HepG2 (cell line): ENCODE measurements around the gene NDUFB10. TPM values are rescaled to one million over a fixed set of nuclear protein-coding genes. Genes with fewer than 3 reads are reported as not detected.

Source experiments
- ARID4A ChIP-seq: sonication (generic); formaldehyde crosslinking; IDR thresholded peaks from 2 replicates; pipeline ENCODE4 v1.5.0; 2020; ENCODE audit warnings: mild to moderate bottlenecking, missing genetic modification reagents, borderline replicate concordance
- ATF3 ChIP-seq: sonication (generic); formaldehyde crosslinking; IDR thresholded peaks from 2 replicates; pipeline ENCODE4 v1.4.0; 2020; ENCODE audit warnings: missing genetic modification reagents
- FOXO1 ChIP-seq: sonication (generic); formaldehyde crosslinking; IDR thresholded peaks from 2 replicates; pipeline ENCODE4 v1.4.0; 2020; ENCODE audit warnings: missing genetic modification reagents
- KLF12 ChIP-seq: sonication (generic); formaldehyde crosslinking; IDR thresholded peaks from 2 replicates; pipeline ENCODE4 v1.4.0; 2020; ENCODE audit warnings: missing genetic modification reagents, borderline replicate concordance
- MEF2D ChIP-seq: sonication (generic); formaldehyde crosslinking; IDR thresholded peaks from 2 replicates; pipeline ENCODE4 v1.5.1; 2020; ENCODE audit warnings: mild to moderate bottlenecking, missing genetic modification reagents
- PPARG ChIP-seq: conservative IDR thresholded peaks from 2 replicates; pipeline ENCODE4 v1.6.1; 2016; ENCODE audit warnings: missing biosample characterization, missing genetic modification reagents
- SOX5 ChIP-seq: IDR thresholded peaks from 2 replicates; pipeline ENCODE4 v1.6.1; 2016; ENCODE audit warnings: borderline replicate concordance
- SP2 ChIP-seq: sonication (generic); formaldehyde crosslinking; IDR thresholded peaks from 2 replicates; pipeline ENCODE4 v1.5.1; 2020; ENCODE audit warnings: mild to moderate bottlenecking, missing genetic modification reagents
- TOE1 ChIP-seq: sonication (generic); formaldehyde crosslinking; IDR thresholded peaks from 2 replicates; pipeline ENCODE4 v1.4.0; 2020; ENCODE audit warnings: mild to moderate bottlenecking, missing genetic modification reagents
- ZNF20 ChIP-seq: sonication (generic); formaldehyde crosslinking; IDR thresholded peaks from 2 replicates; pipeline ENCODE4 v1.4.0; 2020; ENCODE audit warnings: mild to moderate bottlenecking, moderate library complexity, missing genetic modification reagents
- ZSCAN25 ChIP-seq: sonication (generic); formaldehyde crosslinking; IDR thresholded peaks from 2 replicates; pipeline ENCODE4 v1.8.0; 2022; ENCODE audit warnings: mild to moderate bottlenecking, missing genetic modification reagents
- polyA plus RNA-seq, 8 experiments: library from polyadenylated mRNA; depleted of rRNA in 3 of 8; stranded (reverse) in 7 of 8; unstranded in 1 of 8; fragments of >200 nt; fragmentation: Illumina TruSeq in 4 of 8; extraction: Trizol in 4 of 8; gene quantifications; 2 replicates each; pipeline versions ENCODE4 v1.2.1 to v1.2.3, GENCODE V29; 2011 to 2016; ENCODE audit warnings: low read depth in 4 of 8, missing spikeins in 1 of 8, mixed read lengths in 1 of 8; ENCODE audit not compliant: insufficient read depth in 1 of 8
- total RNA-seq, 5 experiments: library from RNA; depleted of rRNA; stranded (reverse); fragments of >200 nt; fragmentation: Illumina TruSeq; extraction: Trizol; gene quantifications; 2 replicates each; pipeline ENCODE4 v1.2.3, GENCODE V29; 2016; ENCODE audit warnings: low read depth in 1 of 5
- TF ChIP-seq, protein P1 (sequence below): sonication (generic); formaldehyde crosslinking; IDR thresholded peaks from 2 replicates; pipeline ENCODE4 v1.9.0; 2022; ENCODE audit warnings: low read depth, missing genetic modification reagents
- TF ChIP-seq, protein P2 (sequence below): sonication (generic); formaldehyde crosslinking; IDR thresholded peaks from 2 replicates; pipeline ENCODE4 v1.5.1; 2020; ENCODE audit warnings: missing genetic modification reagents, mild to moderate bottlenecking, borderline replicate concordance
- TF ChIP-seq, protein P3 (sequence below): sonication (generic); formaldehyde crosslinking; IDR thresholded peaks from 2 replicates; pipeline ENCODE4 v1.5.1; 2020; ENCODE audit warnings: missing genetic modification reagents, mild to moderate bottlenecking, borderline replicate concordance
- TF ChIP-seq, protein P4 (sequence below): sonication (generic); formaldehyde crosslinking; IDR thresholded peaks from 2 replicates; pipeline ENCODE4 v1.8.0; 2022; ENCODE audit warnings: mild to moderate bottlenecking, missing genetic modification reagents; ENCODE audit not compliant: insufficient replicate concordance

NDUFB10 gene
- total and polyA plus RNA-seq, 2 of the 13 experiments (the other 11 are each of a cell fraction or from before 2014, with no cell fraction given), result 68.6 to 157 TPM

DNA sequence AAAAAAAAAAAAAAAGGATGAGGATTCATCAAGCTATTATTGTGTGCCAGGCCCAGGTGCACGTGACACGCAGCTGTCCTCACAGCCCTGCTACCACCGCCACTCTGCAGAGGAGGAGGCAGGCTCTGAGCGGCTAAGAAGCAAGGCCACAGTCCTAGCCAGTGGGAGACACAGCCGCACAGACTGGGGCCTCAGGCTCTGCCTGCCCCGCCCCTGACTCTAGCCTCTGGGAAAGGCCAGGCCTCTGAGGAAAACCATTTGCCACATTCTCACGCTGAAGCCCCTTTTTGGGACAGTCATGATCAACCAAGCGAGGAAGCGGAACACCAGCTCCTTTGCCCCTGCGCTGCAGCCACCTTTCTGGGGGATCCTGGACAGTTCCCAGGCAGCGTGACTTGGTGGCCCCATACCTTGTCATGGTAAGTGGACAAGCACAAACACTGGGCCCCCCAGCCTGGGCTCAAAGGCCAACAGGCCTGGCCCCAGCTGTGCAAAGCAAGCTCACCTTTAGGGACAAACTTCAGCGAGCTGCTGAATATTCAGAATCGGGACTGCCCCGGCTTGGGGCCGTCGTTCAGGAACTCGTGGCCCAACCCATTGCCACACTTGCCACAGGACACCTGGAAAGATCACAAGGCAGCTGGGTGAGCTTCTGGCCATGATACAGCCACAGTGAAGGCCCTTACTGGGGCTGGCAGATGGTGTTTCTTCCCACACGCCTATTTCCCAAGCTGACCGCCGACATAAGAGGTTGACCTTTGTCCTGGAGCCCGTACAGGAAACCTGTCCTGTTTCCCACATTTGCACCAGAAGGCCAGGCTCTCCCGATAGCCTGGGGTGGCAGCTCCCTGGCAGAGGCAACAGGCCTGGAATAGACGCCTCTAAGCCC lies 18.8 kb upstream of the NDUFB10 start (continued):
- TF ChIP-seq, protein P1, sequence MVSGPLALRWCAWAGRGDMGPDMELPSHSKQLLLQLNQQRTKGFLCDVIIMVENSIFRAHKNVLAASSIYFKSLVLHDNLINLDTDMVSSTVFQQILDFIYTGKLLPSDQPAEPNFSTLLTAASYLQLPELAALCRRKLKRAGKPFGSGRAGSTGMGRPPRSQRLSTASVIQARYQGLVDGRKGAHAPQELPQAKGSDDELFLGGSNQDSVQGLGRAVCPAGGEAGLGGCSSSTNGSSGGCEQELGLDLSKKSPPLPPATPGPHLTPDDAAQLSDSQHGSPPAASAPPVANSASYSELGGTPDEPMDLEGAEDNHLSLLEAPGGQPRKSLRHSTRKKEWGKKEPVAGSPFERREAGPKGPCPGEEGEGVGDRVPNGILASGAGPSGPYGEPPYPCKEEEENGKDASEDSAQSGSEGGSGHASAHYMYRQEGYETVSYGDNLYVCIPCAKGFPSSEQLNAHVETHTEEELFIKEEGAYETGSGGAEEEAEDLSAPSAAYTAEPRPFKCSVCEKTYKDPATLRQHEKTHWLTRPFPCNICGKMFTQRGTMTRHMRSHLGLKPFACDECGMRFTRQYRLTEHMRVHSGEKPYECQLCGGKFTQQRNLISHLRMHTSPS (CRISPR knock-in tag), result peak; percentile 10
- TF ChIP-seq MEF2D (CRISPR knock-in tag), result peak; percentile 87
- peak; percentile 77; the same call in 1 of the 2 replicates for TF ChIP-seq ARID4A
- peak; percentile 35; the same call in 1 of the 2 replicates for TF ChIP-seq SOX5
- TF ChIP-seq ATF3 (CRISPR knock-in tag), result 0 out of 2 replicates have a peak, but pooled peaks have one; percentile 22
- TF ChIP-seq, protein P2, sequence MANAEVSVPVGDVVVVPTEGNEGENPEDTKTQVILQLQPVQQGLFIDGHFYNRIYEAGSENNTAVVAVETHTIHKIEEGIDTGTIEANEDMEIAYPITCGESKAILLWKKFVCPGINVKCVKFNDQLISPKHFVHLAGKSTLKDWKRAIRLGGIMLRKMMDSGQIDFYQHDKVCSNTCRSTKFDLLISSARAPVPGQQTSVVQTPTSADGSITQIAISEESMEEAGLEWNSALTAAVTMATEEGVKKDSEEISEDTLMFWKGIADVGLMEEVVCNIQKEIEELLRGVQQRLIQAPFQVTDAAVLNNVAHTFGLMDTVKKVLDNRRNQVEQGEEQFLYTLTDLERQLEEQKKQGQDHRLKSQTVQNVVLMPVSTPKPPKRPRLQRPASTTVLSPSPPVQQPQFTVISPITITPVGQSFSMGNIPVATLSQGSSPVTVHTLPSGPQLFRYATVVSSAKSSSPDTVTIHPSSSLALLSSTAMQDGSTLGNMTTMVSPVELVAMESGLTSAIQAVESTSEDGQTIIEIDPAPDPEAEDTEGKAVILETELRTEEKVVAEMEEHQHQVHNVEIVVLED (CRISPR knock-in tag), result no peak; the same call in 1 of the 2 replicates
- TF ChIP-seq SP2 (CRISPR knock-in tag), result no peak; the same call in 1 of the 2 replicates
- TF ChIP-seq PPARG, result no peak; the same call in 1 of the 2 replicates
- TF ChIP-seq, protein P3, sequence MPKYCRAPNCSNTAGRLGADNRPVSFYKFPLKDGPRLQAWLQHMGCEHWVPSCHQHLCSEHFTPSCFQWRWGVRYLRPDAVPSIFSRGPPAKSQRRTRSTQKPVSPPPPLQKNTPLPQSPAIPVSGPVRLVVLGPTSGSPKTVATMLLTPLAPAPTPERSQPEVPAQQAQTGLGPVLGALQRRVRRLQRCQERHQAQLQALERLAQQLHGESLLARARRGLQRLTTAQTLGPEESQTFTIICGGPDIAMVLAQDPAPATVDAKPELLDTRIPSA (CRISPR knock-in tag), result no peak
- peak; percentile 65 for TF ChIP-seq FOXO1 (CRISPR knock-in tag)
- no peak for TF ChIP-seq KLF12
- TF ChIP-seq, protein P4, sequence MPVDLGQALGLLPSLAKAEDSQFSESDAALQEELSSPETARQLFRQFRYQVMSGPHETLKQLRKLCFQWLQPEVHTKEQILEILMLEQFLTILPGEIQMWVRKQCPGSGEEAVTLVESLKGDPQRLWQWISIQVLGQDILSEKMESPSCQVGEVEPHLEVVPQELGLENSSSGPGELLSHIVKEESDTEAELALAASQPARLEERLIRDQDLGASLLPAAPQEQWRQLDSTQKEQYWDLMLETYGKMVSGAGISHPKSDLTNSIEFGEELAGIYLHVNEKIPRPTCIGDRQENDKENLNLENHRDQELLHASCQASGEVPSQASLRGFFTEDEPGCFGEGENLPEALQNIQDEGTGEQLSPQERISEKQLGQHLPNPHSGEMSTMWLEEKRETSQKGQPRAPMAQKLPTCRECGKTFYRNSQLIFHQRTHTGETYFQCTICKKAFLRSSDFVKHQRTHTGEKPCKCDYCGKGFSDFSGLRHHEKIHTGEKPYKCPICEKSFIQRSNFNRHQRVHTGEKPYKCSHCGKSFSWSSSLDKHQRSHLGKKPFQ (CRISPR knock-in tag), result no peak
- no peak for TF ChIP-seq TOE1 (CRISPR knock-in tag)
- no peak for TF ChIP-seq ZNF20
- TF ChIP-seq ZSCAN25 (CRISPR knock-in tag), result peak; percentile 69
